GM19463 (cell line): ENCODE results near the gene ZBED6.

Experiments
- ATAC-seq: cut with Tn5 transposase; IDR thresholded peaks from one replicate; pipeline ENCODE4 v1.9.1; 2021; ENCODE audit warnings: mild to moderate bottlenecking, moderate library complexity; ENCODE audit not compliant: unreplicated experiment

Gene ZBED6

DNA sequence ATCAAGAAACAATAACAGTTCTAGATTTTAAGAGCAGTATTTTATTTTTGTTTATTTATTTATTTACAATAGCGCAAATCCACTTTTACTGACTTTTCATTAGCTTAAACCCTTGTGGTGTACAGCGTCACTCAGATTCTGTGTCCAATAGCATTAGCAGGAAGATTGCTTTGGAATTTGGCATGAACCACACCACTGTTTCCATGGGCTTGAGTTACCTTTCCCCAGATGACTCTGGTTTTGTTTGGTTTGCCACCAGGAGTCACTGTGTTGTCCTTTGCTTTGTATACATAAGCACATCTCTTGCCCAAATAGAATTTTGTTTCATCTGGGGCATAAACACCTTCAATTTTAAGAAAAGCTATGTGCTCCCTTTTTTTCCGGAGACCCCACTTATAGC lies 40.1 kb downstream of the ZBED6 start:
- no peak for ATAC-seq

- no peak for ATAC-seq
Observed at GRCh38 chr1:203839081-203839480, 43.7 kb downstream of the ZBED6 start.

DNA sequence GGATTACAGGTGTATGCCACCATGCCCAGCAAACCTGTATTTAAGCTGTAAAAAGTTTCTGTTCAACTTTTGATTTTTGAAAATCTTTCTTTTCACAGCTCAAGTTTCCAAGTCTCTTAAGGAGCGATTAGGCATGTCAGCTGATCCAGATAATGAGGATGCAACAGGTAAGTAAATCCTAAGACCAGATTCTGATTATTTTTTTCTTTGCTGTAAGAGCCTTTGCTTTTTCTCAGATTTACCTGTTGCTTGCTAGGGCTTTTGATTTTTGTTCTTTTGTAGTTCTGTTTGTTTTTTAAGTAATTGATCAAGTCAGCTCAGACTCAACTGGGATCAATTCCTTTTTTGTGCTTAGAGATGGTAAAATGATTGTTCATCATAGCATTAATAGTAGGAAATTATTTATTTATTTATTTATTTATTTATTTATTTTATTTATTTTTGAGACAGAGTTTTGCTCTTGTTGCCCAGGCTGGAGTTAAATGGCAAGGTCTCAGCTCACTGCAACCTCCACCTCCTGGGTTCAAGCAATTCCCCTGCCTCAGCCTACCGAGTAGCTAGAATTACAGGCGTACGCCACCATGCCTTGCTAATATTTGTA lies 44.9 kb downstream of the ZBED6 start:
- no peak for ATAC-seq

- no peak for ATAC-seq
Observed at GRCh38 chr1:203842559-203842876, 47.1 kb downstream of the ZBED6 start.

DNA sequence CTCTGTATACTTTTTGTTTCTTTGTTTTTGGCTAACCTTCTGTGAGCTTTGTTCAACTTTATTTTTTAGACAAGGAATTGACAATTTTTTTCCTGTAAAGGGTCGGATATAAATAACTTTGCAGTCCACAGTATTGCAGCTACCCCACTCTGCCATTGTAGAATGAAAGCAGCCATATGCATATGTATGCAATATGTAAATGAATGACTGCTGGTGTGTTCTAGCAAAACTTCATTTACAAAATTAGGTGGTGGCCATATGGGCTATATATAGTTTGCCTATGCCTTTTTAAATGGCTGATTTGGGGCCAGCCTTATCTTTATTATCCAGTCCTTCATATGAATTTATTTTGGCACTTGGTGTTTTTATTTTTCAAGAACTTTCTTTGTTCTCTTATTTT lies 48.0 kb downstream of the ZBED6 start:
- no peak for ATAC-seq
